GM10266 (cell line): ENCODE data around the gene MRPL45.
A peak's percentile ranks its signal among the peaks of the same experiment; 100 is the strongest.

Experiments used
- DNase-seq: peaks from one replicate; pipeline ENCODE4 v3.0.0; 2012; ENCODE audit errors: extremely low spot score
- TF ChIP-seq, protein P1 (sequence below): IDR thresholded peaks from 2 replicates; pipeline ENCODE4 v1.5.1; 2012; ENCODE audit warnings: mild to moderate bottlenecking, low read depth; ENCODE audit not compliant: control insufficient read depth, insufficient read depth; ENCODE audit errors: missing control alignments

MRPL45 gene

DNA sequence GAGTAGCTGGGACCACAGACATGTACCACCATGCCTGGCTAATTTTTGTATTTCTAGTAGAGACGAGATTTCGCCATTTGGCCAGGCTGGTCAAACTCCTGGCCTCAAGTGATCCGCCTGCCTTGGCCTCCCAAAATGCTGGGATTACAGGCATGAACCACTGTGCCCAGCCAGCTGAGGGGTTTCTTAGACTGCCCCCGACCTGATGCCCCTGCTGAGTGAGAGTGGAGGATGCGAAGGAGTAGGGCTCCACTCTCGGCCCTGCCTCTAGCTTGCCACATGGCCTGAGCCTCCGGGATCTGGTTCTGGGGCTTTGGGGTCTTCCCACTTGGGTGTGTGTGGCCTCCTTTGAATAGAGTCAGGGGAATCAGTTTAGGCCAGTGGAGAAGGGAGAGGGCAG is 35.8 kb downstream of the MRPL45 start:
- no peak for DNase-seq
- TF ChIP-seq, protein P1, sequence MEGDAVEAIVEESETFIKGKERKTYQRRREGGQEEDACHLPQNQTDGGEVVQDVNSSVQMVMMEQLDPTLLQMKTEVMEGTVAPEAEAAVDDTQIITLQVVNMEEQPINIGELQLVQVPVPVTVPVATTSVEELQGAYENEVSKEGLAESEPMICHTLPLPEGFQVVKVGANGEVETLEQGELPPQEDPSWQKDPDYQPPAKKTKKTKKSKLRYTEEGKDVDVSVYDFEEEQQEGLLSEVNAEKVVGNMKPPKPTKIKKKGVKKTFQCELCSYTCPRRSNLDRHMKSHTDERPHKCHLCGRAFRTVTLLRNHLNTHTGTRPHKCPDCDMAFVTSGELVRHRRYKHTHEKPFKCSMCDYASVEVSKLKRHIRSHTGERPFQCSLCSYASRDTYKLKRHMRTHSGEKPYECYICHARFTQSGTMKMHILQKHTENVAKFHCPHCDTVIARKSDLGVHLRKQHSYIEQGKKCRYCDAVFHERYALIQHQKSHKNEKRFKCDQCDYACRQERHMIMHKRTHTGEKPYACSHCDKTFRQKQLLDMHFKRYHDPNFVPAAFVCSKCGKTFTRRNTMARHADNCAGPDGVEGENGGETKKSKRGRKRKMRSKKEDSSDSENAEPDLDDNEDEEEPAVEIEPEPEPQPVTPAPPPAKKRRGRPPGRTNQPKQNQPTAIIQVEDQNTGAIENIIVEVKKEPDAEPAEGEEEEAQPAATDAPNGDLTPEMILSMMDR: no peak

DNA sequence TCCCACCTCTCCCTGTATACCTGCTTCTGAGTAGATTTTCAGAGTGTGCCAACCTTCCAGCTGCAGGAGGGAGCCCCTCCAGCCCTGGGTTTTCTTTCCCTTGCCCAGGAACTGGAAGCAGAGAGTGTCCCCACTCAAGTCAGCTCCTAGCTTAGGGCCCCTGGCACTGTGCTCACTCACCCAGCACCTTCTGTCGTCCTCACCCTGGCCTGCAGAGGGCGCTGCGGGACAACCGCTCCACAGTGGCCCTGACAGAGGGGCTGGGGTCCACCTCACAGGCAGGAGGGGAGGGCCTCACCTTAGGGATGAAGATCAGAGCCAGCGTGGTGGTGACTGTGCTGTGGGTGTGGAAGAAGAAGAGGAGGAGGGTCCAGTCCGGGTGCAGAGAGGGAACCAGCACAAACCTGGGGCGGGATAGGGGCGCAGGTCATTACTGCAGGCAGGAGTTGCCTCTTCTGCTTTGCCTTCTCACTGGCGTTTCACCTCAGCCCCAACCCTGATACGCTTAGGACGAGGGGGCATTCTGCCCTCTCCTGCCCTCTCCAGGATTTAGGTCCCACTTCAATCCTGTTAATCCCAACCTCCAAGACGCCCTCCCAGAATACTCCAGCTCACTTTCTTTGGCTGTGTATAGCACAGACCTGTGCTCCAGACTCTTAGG is 36.8 kb downstream of the MRPL45 start:
- TF ChIP-seq, protein P1: peak; percentile 78
- DNase-seq: peak; percentile 64

DNA sequence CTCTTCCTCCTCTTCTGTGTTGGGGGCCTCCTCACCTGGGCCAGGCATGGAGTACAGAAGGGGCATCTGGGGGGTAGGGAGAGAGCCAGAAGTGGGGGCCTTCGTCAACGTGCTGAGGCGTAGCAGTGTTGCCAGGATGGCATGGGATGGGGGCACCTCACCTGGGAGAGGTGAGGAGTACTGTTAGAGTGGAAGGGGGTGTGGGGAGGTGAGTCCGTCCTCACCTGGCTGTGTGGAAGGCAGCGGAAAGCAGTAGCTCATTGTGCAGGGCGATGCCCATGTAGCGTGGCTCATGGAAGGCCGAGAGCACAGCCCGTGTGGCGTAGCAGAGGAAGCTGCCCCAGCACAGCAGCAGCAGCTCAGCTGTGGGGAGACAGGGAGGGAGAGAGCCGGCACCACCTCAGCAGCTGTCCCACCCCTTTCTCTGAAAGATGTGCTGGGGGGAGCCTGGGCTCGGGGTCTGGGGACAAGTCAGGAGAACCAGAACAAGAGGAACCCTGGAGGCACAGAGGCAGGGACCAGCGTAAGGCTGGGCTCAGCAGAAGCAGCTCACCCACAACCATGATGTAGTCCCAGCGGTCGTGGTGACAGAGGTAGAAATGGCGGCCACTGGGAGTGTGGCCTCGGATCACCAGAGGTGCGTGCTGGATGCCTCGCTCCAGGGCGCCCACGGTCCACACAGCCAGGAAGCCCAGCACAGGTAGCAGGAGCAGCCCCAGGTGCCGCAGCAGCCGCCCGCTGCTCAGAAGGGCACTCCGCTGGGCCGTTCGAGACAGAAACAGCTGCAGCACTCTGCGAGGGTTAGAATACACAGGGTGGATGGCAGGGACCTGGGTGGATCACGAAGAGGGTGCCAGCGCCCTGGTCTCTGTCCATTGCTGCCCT is 37.8 kb downstream of the MRPL45 start:
- TF ChIP-seq, protein P1: no peak
- no peak for DNase-seq

DNA sequence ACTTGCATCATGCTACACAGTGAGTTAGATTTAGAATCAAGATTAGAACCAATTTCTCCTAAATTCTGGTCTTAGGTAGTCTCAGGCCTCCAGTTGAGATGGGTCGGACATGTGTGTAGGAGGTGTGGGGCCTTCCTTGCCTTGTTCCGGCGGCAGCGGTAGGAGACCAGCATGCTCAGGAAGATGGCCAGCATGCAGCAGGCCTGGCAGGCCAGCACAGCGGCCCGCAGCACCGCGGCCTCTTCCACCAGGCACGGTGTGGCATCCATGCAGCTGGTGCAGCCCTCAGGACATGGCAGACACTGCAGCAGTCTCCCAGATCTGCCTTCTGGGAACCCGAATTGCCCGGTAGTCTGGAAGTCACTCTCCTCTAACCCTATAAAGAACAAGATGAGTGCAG is 39.9 kb downstream of the MRPL45 start:
- TF ChIP-seq, protein P1: no peak
- no peak for DNase-seq

DNA sequence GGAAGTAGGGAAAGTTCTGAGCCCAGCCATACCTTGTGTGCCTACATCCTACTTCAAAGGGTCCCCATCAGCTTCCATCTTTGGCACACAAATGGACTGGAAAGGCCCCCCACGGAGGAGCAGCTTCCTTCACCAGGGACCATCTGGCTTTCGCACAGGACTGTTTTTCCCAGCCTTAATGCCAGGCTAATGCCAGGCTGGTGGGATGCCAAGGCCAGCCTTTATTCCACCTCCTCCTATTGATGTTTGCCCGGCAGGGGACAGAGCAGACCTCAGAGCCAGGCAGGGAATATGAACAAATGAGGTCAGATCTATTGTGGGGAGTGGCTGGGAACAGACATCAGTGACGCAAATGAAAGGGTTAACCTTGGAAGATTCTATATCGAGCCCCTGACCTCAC is 41.1 kb downstream of the MRPL45 start:
- TF ChIP-seq, protein P1: no peak
- DNase-seq: no peak

DNA sequence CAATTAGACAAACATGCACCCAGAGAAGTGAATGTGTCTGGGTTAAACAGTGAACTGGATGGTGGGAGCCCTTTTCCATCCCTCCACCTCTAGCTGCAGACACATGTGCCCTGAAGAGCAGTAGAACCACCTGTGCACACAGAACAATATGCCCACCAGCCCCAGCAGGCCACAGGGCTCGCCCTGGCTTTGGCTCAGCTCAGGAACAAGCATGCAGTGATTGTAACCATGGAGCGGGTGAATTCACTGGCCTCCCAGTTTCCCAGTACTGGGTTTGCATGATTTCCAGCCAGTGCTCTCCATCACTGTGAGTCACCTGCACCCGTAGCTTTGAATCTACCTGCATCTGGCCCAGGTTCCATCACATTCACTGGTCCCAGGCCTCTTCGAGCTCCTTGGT is 41.6 kb downstream of the MRPL45 start:
- TF ChIP-seq, protein P1: no peak
- no peak for DNase-seq

DNA sequence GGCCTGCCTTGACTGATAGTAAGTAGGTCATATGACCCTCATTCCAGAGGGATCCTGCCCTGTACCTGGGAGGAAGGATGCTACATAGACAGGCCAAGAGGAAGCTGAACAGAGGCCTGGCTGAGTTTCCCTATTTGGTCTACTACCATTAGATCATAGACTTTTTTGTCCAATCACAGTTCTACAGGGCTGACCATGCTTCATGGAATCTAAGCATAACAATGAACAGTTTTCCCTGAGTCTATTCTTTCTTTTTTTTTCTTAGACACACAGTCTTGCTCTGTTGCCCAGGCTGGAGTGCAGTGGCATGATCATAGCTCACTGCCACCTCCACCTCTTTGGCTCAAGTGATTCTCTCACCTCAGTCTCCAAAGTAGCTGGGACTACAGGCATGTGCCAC is 42.9 kb downstream of the MRPL45 start:
- TF ChIP-seq, protein P1: no peak

More for the DNA sequence above, 42.9 kb downstream of the MRPL45 start:
- DNase-seq: no peak
